HepG2 (cell line): Measurements from ENCODE around the gene CSNK2A2.

Source experiments
- CTCF ChIP-seq: sonication (generic); formaldehyde crosslinking; IDR thresholded peaks from 2 replicates; pipeline ENCODE4 v1.5.0; 2020; ENCODE audit warnings: mild to moderate bottlenecking, missing genetic modification reagents, moderate library complexity
- ELF4 ChIP-seq: sonication (generic); formaldehyde crosslinking; IDR thresholded peaks from 2 replicates; pipeline ENCODE4 v1.5.0; 2020; ENCODE audit warnings: missing genetic modification reagents, mild to moderate bottlenecking, moderate library complexity, borderline replicate concordance
- FLYWCH1 ChIP-seq: sonication (generic); formaldehyde crosslinking; IDR thresholded peaks from 2 replicates; pipeline ENCODE4 v1.8.1; 2023; ENCODE audit warnings: mild to moderate bottlenecking, missing genetic modification reagents
- GTF2F1 ChIP-seq: fragments of 150-350 bp; IDR thresholded peaks from 2 replicates; pipeline ENCODE4 v1.6.1; 2014; ENCODE audit warnings: low read length
- MAZ ChIP-seq, 2 experiments: sonication (generic) in 1 of 2; formaldehyde crosslinking in 1 of 2; IDR thresholded peaks; 2 replicates each; pipeline versions ENCODE4 v1.5.0 to v1.6.1; 2012 to 2020; ENCODE audit warnings: low read depth in 2 of 2, mild to moderate bottlenecking in 2 of 2, borderline replicate concordance in 1 of 2, improper control_type of control experiment in 1 of 2, low read length in 1 of 2, missing genetic modification reagents in 1 of 2, moderate library complexity in 1 of 2
- MEIS1 ChIP-seq: sonication (generic); formaldehyde crosslinking; IDR thresholded peaks from 2 replicates; pipeline ENCODE4 v1.9.0; 2021; ENCODE audit warnings: mild to moderate bottlenecking, missing genetic modification reagents, moderate library complexity, borderline replicate concordance
- NFIC ChIP-seq: IDR thresholded peaks from 2 replicates; pipeline ENCODE4 v1.6.1; 2012; ENCODE audit warnings: mild to moderate bottlenecking, low read length, inconsistent platforms
- POLR2A ChIP-seq, 2 experiments: IDR thresholded peaks; 2 replicates each; pipeline ENCODE4 v1.6.1; 2011; ENCODE audit warnings: low read depth in 2 of 2, low read length in 2 of 2, mild to moderate bottlenecking in 1 of 2, moderate library complexity in 1 of 2; ENCODE audit not compliant: insufficient read depth in 1 of 2
- TRAFD1 ChIP-seq: sonication (generic); formaldehyde crosslinking; IDR thresholded peaks from 2 replicates; pipeline ENCODE4 v1.5.1; 2020; ENCODE audit warnings: missing genetic modification reagents, mild to moderate bottlenecking, borderline replicate concordance
- ZNF224 ChIP-seq: sonication (generic); formaldehyde crosslinking; IDR thresholded peaks from 2 replicates; pipeline ENCODE4 v1.5.0; 2020; ENCODE audit warnings: mild to moderate bottlenecking, missing genetic modification reagents

- TF ChIP-seq TRAFD1 (CRISPR knock-in tag) (no peak), GTF2F1 (no peak), FLYWCH1 (no peak), ZNF224 (CRISPR knock-in tag) (no peak), CTCF (CRISPR knock-in tag) (no peak), POLR2A (IDR thresholded peaks at IDR 0.05; ENCODE audit: insufficient read depth in 1 of 2, low read depth in 2 of 2, low read length in 2 of 2) (no peak), MEIS1 (no peak), NFIC (no peak), ELF4 (CRISPR knock-in tag) (no peak), MAZ (IDR thresholded peaks at IDR 0.05; ENCODE audit: borderline replicate concordance, low read depth, low read length) (no peak), MAZ (CRISPR knock-in tag; IDR thresholded peaks at IDR 0.05; ENCODE audit: low read depth) (no peak)
These were observed 1.0 kb upstream of the CSNK2A2 start for GRCh38 chr16:58198803-58199411.
